ENCODE measurements around the gene INHBE. TPM values are rescaled to one million over a fixed set of nuclear protein-coding genes. Genes with fewer than 3 reads are reported as not detected.
A peak's percentile ranks its signal among the peaks of the same experiment; 100 is the strongest.

Gene INHBE
- total RNA-seq, 4 donors from 2014 or later = 1.5 to 2.2 TPM; not detected in 2

GRCh38 chr12:57455374-57456144 is 452 bp downstream of the INHBE start:
- peak; percentile 21 to 35 for ATAC-seq

GRCh38 chr12:57456145-57456700 is 1.1 kb downstream of the INHBE start:
- H3K4me3 ChIP-seq = peak overlapping the region in 1 of 4 donors; percentile 5
- no peak for ATAC-seq
- H3K4me1 ChIP-seq = peaks cover 52 to 63% of the 10 kb centered on the region in 2 donors

More at GRCh38 chr12:57455374-57456144, 452 bp downstream of the INHBE start:
- TF ChIP-seq POLR2A (IDR thresholded peaks at IDR 0.05) (peak; percentile 73), CTCF (IDR thresholded peaks at IDR 0.05 in 4 of 5, conservative IDR thresholded peaks at IDR 0.05 in 1 of 5) (no peak)
- Histone ChIP-seq H3K4me3 (peak overlapping the region in 2 of 4 donors; percentile 5 to 14), H3K27ac (peak overlapping the region; percentile 81 to 92 (median 82)), H3K9me3 (no peaks in the 10 kb centered on the region), H3K27me3 (peaks cover 0 to 7% (median 5%) of the 10 kb centered on the region in 3 donors), H3K4me1 (peaks cover 46 to 58% of the 10 kb centered on the region in 2 donors), H3K36me3 (no peaks in the 10 kb centered on the region)
- in situ Hi-C loops (cut with MboI; ENCODE audit: low sequenced_read_pairs in 4 of 4) = loop anchor here in 2 of 4 donors (5.0 to 10.0 kb wide), 3 partner anchors 141 to 191 kb away; no protein-coding TSS in a partner anchor
- intact Hi-C loops (cut with DNase I; ENCODE audit: low total_unique reads) = loop anchor here (5.0 to 10.0 kb wide), 2 partner anchors 167 to 239 kb away; partner anchors contain the start of gene OS9
- DNase-seq = peak in 1 of 2 donors; percentile 79

GRCh38 chr12:57456737-57457490 is 1.8 kb downstream of the INHBE start:
- DNase-seq (no peak), ATAC-seq (no peak)
- Histone ChIP-seq H3K36me3 (no peaks in the 10 kb centered on the region), H3K9me3 (no peaks in the 10 kb centered on the region), H3K4me1 (peaks cover 54 to 59% of the 10 kb centered on the region in 2 donors), H3K4me3 (no peak overlapping the region), H3K27ac (peak overlapping the region in 2 of 4 donors; percentile 81 to 92), H3K27me3 (peaks cover 12 to 18% (median 17%) of the 10 kb centered on the region in 3 donors)
- TF ChIP-seq POLR2A (IDR thresholded peaks at IDR 0.05) (no peak), CTCF (IDR thresholded peaks at IDR 0.05 in 4 of 5, conservative IDR thresholded peaks at IDR 0.05 in 1 of 5) (no peak)
- in situ Hi-C loops (cut with MboI; ENCODE audit: low sequenced_read_pairs in 4 of 4) (loop anchor here in 2 of 4 donors (5.0 to 10.0 kb wide), 3 partner anchors 142 to 192 kb away; no protein-coding TSS in a partner anchor), intact Hi-C loops (cut with DNase I; ENCODE audit: low total_unique reads) (loop anchor here (5.0 to 10.0 kb wide), 2 partner anchors 165 to 238 kb away; partner anchors contain the start of gene OS9)

More at GRCh38 chr12:57456145-57456700, 1.1 kb downstream of the INHBE start:
- DNase-seq = peak in 1 of 2 donors; percentile 45
- intact Hi-C loops (cut with DNase I; ENCODE audit: low total_unique reads) = loop anchor here (5.0 to 10.0 kb wide), 2 partner anchors 166 to 239 kb away; partner anchors contain the start of gene OS9
- peak; percentile 29 to 55 (median 47) for TF ChIP-seq CTCF (IDR thresholded peaks at IDR 0.05 in 4 of 5, conservative IDR thresholded peaks at IDR 0.05 in 1 of 5)
- TF ChIP-seq POLR2A (IDR thresholded peaks at IDR 0.05) = no peak
- Histone ChIP-seq H3K9me3 (no peaks in the 10 kb centered on the region), H3K27me3 (peaks cover 6 to 13% (median 10%) of the 10 kb centered on the region in 3 donors), H3K36me3 (no peaks in the 10 kb centered on the region), H3K27ac (peak overlapping the region; percentile 81 to 92 (median 82))
- in situ Hi-C loops (cut with MboI; ENCODE audit: low sequenced_read_pairs in 4 of 4) = loop anchor here in 2 of 4 donors (5.0 to 10.0 kb wide), 3 partner anchors 141 to 191 kb away; no protein-coding TSS in a partner anchor

- no peak for DNase-seq
- Histone ChIP-seq H3K27me3 (peaks cover 14 to 19% (median 18%) of the 10 kb centered on the region in 3 donors), H3K9me3 (no peaks in the 10 kb centered on the region), H3K4me3 (peak overlapping the region; percentile 63 to 82 (median 80)), H3K36me3 (no peaks in the 10 kb centered on the region), H3K27ac (peak overlapping the region; percentile 54 to 79 (median 59)), H3K4me1 (peaks cover 47 to 54% of the 10 kb centered on the region in 2 donors)
- no peak for TF ChIP-seq CTCF (IDR thresholded peaks at IDR 0.05 in 4 of 5, conservative IDR thresholded peaks at IDR 0.05 in 1 of 5)
- TF ChIP-seq POLR2A (IDR thresholded peaks at IDR 0.05) = peak in 1 of 2 donors; percentile 8
- intact Hi-C loops (cut with DNase I; ENCODE audit: low total_unique reads) (loop anchor here (1.0 to 10.0 kb wide), 3 partner anchors 62 to 236 kb away; partner anchors contain the start of genes DDIT3 and OS9), in situ Hi-C loops (cut with MboI; ENCODE audit: low sequenced_read_pairs in 4 of 4) (loop anchor here in 2 of 4 donors (5.0 to 10.0 kb wide), 3 partner anchors 144 to 194 kb away; no protein-coding TSS in a partner anchor)
- ATAC-seq = no peak
These were observed 3.6 kb downstream of the INHBE start for GRCh38 chr12:57458665-57459054.

All from gastrocnemius medialis (tissue), 4 donors.